ENCODE data around the gene SHISA7. TPM values are rescaled to one million over a fixed set of nuclear protein-coding genes. Genes with fewer than 3 reads are reported as not detected.
A peak's percentile ranks its signal among the peaks of the same experiment; 100 is the strongest.

SHISA7 gene
- total RNA-seq, 1 donor from 2014 or later: 0.10 TPM

- Mint-ChIP-seq H3K27ac (no peak overlapping the region), H3K27me3 (peaks cover 11% of the 10 kb centered on the region), H3K4me3 (ENCODE audit: low read depth) (no peak overlapping the region), H3K4me1 (ENCODE audit: low read depth) (peaks cover 13% of the 10 kb centered on the region), H3K36me3 (ENCODE audit: insufficient read depth) (no peaks in the 10 kb centered on the region), H3K9me3 (ENCODE audit: low read depth) (no peaks in the 10 kb centered on the region)
- TF ChIP-seq, protein P1, sequence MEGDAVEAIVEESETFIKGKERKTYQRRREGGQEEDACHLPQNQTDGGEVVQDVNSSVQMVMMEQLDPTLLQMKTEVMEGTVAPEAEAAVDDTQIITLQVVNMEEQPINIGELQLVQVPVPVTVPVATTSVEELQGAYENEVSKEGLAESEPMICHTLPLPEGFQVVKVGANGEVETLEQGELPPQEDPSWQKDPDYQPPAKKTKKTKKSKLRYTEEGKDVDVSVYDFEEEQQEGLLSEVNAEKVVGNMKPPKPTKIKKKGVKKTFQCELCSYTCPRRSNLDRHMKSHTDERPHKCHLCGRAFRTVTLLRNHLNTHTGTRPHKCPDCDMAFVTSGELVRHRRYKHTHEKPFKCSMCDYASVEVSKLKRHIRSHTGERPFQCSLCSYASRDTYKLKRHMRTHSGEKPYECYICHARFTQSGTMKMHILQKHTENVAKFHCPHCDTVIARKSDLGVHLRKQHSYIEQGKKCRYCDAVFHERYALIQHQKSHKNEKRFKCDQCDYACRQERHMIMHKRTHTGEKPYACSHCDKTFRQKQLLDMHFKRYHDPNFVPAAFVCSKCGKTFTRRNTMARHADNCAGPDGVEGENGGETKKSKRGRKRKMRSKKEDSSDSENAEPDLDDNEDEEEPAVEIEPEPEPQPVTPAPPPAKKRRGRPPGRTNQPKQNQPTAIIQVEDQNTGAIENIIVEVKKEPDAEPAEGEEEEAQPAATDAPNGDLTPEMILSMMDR (IDR thresholded peaks at IDR 0.05; ENCODE audit: unreplicated experiment): no peak
- no peak for DNase-seq (ENCODE audit: low spot score, unreplicated experiment)
These were observed 46.8 kb upstream of the SHISA7 start for GRCh38 chr19:55489711-55490477.

DNA sequence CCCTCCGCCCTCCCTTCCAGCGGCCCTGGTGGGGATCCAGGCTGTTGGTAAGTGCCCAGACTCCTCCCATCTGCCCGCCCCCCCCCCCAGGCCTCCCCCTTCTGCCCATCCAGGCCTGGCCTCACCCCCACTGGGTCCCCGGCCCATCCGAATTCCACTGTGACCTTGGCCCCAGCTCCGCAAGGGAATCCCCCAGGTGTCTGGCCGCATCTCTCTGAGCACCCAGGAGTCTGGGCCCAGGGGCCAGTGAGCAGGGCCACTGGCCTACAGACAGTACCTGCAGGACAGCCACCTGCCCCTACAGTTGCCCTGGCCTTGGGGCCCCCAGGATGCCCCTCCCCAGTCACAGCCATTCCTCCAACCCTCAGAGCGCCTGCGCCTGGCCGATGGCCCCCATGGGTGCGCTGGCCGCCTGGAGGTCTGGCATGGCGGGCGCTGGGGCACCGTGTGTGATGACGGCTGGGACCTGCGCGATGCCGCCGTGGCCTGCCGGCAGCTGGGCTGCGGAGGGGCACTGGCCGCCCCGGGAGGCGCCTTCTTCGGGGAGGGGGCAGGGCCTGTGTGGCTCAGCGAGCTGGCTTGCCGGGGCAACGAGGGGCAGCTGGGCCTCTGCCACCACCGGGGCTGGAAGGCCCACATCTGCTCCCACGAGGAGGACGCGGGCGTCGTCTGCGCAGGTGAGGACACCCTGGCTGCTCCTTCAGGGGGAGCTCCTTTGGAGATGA lies 46.0 kb upstream of the SHISA7 start:
- H3K27me3 Mint-ChIP-seq: peaks cover 11% of the 10 kb centered on the region
- H3K27ac Mint-ChIP-seq: no peak overlapping the region
- no peak overlapping the region for H3K4me3 Mint-ChIP-seq (ENCODE audit: low read depth)
- H3K4me1 Mint-ChIP-seq (ENCODE audit: low read depth): peaks cover 13% of the 10 kb centered on the region
- TF ChIP-seq, protein P1 (IDR thresholded peaks at IDR 0.05; ENCODE audit: unreplicated experiment): no peak
- H3K9me3 Mint-ChIP-seq (ENCODE audit: low read depth): no peaks in the 10 kb centered on the region
- no peak for DNase-seq (ENCODE audit: low spot score, unreplicated experiment)
- no peaks in the 10 kb centered on the region for H3K36me3 Mint-ChIP-seq (ENCODE audit: insufficient read depth)

DNA sequence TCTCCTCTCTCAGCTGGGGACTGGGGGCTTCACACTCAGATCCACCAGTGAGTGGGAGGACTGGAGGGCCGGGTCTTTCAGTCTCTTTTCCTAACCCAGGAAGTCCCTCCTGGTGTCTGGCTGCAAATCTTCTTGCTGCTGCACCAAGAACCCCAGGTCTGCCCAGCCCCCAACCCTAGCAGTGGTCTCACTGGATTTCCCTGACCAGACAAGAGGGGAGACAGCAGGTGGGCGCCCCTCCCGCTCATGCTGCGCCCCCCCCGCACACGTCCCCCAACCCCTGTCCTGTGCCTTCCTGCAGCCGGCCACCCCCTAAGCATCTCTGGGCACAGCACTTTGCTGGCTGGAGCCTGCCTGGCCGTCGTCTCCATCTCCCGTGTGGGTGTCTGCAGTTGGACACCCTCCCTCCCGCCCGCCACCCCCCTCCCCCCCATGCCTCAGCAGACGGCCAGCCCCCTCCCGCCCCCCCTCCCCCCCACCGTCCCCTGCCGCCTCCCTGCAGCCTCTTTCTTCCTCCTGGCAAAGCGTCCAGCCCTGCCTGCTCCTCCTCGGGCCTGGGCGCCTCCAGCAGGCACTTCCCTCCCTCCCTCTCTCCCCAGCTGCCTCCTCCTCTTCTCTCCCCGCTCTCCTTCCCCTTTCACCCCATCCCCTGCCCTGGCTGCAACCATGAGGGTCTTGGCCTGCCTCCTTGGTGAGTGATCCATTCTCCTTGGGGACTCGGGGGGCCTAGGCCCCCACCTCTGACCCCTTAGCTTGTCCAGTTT lies 45.0 kb upstream of the SHISA7 start, which contains the start of gene SSC5D:
SSC5D (plus strand) TSS at position 513 of the 764 bp plus-strand sequence; CDS start at position 667, 154 bp downstream.
- Mint-ChIP-seq H3K9me3 (ENCODE audit: low read depth) (no peaks in the 10 kb centered on the region), H3K27ac (peak within 1 kb of the TSS; percentile 73), H3K4me3 (ENCODE audit: low read depth) (peak within 1 kb of the TSS; percentile 50), H3K4me1 (ENCODE audit: low read depth) (peaks cover 13% of the 10 kb centered on the region), H3K27me3 (peaks cover 11% of the 10 kb centered on the region), H3K36me3 (ENCODE audit: insufficient read depth) (no peaks in the 10 kb centered on the region)
- TF ChIP-seq, protein P1 (IDR thresholded peaks at IDR 0.05; ENCODE audit: unreplicated experiment): no peak
- no peak for DNase-seq (ENCODE audit: low spot score, unreplicated experiment)

GRCh38 chr19:55486971-55487923 lies 44.1 kb upstream of the SHISA7 start:
- no peaks in the 10 kb centered on the region for H3K9me3 Mint-ChIP-seq (ENCODE audit: low read depth)
- no peak for DNase-seq (ENCODE audit: low spot score, unreplicated experiment)
- H3K27me3 Mint-ChIP-seq: peaks cover 8% of the 10 kb centered on the region
- peak overlapping the region; percentile 73 for H3K27ac Mint-ChIP-seq
- peak overlapping the region; percentile 50 for H3K4me3 Mint-ChIP-seq (ENCODE audit: low read depth)
- TF ChIP-seq, protein P1 (IDR thresholded peaks at IDR 0.05; ENCODE audit: unreplicated experiment): no peak
- peaks cover 13% of the 10 kb centered on the region for H3K4me1 Mint-ChIP-seq (ENCODE audit: low read depth)
- no peaks in the 10 kb centered on the region for H3K36me3 Mint-ChIP-seq (ENCODE audit: insufficient read depth)
